WI38 (cell line): ENCODE results near the gene HGS.

Experiments used
- H3K4me3 ChIP-seq: 2 replicates; pipeline ENCODE4 v1.5.1; 2011; ENCODE audit warnings: low read depth, mild to moderate bottlenecking, control low read depth, low read length
- TF ChIP-seq, protein P1 (sequence below): IDR thresholded peaks from 2 replicates; pipeline ENCODE4 v1.5.1; 2012; ENCODE audit warnings: low read depth, mild to moderate bottlenecking, control low read depth, low read length

The HGS gene

GRCh38 chr17:81693509-81694210 lies 9.8 kb downstream of the HGS start:
- TF ChIP-seq, protein P1, sequence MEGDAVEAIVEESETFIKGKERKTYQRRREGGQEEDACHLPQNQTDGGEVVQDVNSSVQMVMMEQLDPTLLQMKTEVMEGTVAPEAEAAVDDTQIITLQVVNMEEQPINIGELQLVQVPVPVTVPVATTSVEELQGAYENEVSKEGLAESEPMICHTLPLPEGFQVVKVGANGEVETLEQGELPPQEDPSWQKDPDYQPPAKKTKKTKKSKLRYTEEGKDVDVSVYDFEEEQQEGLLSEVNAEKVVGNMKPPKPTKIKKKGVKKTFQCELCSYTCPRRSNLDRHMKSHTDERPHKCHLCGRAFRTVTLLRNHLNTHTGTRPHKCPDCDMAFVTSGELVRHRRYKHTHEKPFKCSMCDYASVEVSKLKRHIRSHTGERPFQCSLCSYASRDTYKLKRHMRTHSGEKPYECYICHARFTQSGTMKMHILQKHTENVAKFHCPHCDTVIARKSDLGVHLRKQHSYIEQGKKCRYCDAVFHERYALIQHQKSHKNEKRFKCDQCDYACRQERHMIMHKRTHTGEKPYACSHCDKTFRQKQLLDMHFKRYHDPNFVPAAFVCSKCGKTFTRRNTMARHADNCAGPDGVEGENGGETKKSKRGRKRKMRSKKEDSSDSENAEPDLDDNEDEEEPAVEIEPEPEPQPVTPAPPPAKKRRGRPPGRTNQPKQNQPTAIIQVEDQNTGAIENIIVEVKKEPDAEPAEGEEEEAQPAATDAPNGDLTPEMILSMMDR = no peak
- no peak overlapping the region for H3K4me3 ChIP-seq

GRCh38 chr17:81694810-81695209 lies 11.0 kb downstream of the HGS start:
- no peak overlapping the region for H3K4me3 ChIP-seq
- TF ChIP-seq, protein P1 = no peak

- TF ChIP-seq, protein P1 = no peak
- H3K4me3 ChIP-seq = no peak overlapping the region
These were observed 11.4 kb downstream of the HGS start for GRCh38 chr17:81695211-81695610.

DNA sequence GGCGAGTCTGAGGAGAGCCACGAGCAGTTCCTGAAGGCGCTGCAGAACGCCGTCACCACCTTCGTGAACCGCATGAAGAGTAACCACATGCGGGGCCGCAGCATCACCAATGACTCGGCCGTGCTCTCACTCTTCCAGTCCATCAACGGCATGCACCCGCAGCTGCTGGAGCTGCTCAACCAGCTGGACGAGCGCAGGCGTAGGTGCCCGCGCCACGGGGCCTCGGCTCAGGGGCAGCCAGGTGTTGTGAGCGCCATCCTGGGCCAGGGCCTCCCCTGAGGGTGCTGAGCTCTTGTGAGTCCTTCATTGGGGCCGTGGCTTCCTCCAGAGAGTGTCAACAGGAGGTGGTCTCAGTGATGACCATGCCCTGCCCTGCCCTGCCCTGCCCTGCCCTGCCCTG lies 12.0 kb downstream of the HGS start:
- no peak overlapping the region for H3K4me3 ChIP-seq
- TF ChIP-seq, protein P1 = no peak

- no peak overlapping the region for H3K4me3 ChIP-seq
- TF ChIP-seq, protein P1 = no peak
These were observed 12.6 kb downstream of the HGS start for GRCh38 chr17:81696218-81696941.

DNA sequence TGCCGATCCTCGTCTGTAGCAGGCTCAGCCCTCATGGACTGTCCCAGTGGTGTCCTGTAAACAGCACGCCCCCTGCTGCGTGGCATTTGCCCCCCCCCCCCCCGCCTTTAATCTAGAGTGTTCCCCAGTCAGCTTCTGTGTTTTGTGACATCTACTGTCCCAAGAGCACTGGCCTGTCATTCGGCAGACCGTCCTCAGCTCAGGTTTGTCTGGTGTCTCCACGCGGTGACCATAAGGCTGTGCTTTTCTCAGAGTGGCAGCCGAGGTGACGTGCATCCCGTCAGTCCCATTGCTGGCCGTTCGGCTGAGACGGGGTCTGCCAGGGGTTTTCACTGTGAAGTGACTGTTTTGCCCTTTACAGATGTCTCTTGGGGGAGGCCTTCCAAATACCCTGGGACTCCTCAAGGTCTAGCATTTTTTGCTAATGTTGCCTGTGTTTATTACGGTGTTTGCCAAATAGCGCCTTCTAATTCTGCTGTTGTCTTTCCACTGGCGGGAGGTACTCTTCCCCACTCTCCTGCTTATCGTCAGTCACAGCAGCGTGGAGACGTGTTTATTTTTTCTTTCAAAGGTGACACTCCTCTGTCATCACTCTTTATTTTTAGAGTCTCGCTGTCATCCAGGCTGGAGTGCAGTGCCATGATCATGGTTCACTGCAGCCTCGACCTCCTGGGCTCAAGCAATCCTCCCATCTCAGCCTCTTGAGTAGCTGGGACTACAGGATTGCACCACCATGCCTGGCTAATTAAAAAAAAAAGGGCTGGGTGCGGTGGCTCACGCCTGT lies 13.6 kb downstream of the HGS start:
- TF ChIP-seq, protein P1 = no peak
- H3K4me3 ChIP-seq = no peak overlapping the region
